Esophagus squamous epithelium (tissue), 4 donors: ENCODE measurements around the gene ASPHD2.

ENCODE experiments used
- POLR2A ChIP-seq, 4 donors: fragments of 450-650 bp; IDR thresholded peaks; one replicate each; pipeline ENCODE4 v1.6.1; 2017; ENCODE audit warnings: antibody characterized with exemption in 4 of 4, mild to moderate bottlenecking in 4 of 4, moderate library complexity in 3 of 4
- TF ChIP-seq, protein P1 (sequence below), 6 experiments: fragments of 450-650 bp in 4 of 6; fragments of 200-600 bp in 2 of 6; sonication (generic) in 2 of 6; IDR thresholded peaks; one replicate each; pipeline ENCODE4 v1.5.1; 2016 to 2019; ENCODE audit warnings: antibody characterized with exemption in 6 of 6, mild to moderate bottlenecking in 4 of 6, moderate library complexity in 4 of 6

DNA sequence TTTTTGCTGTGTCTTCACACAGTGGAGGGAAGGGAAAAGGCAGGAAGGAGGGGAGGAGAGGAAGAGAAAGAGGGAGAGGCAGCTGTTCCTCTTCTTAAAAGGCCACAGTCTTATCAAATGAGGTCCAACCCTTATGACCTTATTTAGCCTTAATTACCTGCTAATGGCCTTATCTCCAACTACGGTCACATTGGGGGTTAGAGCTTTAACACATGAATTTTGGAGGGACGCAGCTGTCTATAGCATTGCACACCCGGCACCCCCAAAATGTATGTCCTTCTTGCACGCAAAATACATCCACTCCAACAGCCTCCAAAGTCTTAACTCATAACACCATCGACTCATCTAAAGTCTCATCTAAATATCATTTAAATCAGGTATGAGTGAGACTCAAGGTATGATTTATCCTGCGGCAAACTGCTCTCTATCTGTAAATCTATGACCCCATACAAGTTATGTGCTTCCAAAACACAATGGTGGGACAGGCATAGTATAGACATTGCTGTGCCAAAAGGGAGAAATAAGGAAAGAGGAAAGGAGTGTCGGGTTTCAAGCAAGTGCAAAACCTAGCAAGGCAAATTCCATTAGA is 45.0 kb upstream of the ASPHD2 start:
- TF ChIP-seq POLR2A (IDR thresholded peaks at IDR 0.05): no peak
- TF ChIP-seq, protein P1, sequence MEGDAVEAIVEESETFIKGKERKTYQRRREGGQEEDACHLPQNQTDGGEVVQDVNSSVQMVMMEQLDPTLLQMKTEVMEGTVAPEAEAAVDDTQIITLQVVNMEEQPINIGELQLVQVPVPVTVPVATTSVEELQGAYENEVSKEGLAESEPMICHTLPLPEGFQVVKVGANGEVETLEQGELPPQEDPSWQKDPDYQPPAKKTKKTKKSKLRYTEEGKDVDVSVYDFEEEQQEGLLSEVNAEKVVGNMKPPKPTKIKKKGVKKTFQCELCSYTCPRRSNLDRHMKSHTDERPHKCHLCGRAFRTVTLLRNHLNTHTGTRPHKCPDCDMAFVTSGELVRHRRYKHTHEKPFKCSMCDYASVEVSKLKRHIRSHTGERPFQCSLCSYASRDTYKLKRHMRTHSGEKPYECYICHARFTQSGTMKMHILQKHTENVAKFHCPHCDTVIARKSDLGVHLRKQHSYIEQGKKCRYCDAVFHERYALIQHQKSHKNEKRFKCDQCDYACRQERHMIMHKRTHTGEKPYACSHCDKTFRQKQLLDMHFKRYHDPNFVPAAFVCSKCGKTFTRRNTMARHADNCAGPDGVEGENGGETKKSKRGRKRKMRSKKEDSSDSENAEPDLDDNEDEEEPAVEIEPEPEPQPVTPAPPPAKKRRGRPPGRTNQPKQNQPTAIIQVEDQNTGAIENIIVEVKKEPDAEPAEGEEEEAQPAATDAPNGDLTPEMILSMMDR (IDR thresholded peaks at IDR 0.05): no peak
